Fibroblast of villous mesenchyme (primary cell): ENCODE results near the gene LCN1. TPM values are rescaled to one million over a fixed set of nuclear protein-coding genes. Genes with fewer than 3 reads are reported as not detected.

Experiments
- DNase-seq: peaks from one replicate; pipeline ENCODE4 v3.0.0-alpha.2; 2010; ENCODE audit warnings: low read depth
- H3K4me3 ChIP-seq: 2 replicates; pipeline ENCODE4 v1.5.1; 2011; ENCODE audit warnings: low read depth, mild to moderate bottlenecking, low read length
- CTCF ChIP-seq: IDR thresholded peaks from 2 replicates; pipeline ENCODE4 v1.5.1; 2012; ENCODE audit warnings: low read depth, mild to moderate bottlenecking, low read length; ENCODE audit not compliant: insufficient read depth
- total RNA-seq: library from RNA; depleted of rRNA; stranded (reverse); fragments of >200 nt; gene quantifications from 2 replicates; pipeline ENCODE4 v1.2.3, GENCODE V29; 2012

Gene LCN1
- total RNA-seq, 1 donor = not detected

- peak; percentile 29 for DNase-seq
- peak overlapping the region; percentile 44 for H3K4me3 ChIP-seq
- peak; percentile 26 for TF ChIP-seq CTCF
Measured at GRCh38 chr9:135478829-135479468, 42.3 kb upstream of the LCN1 start.

DNA sequence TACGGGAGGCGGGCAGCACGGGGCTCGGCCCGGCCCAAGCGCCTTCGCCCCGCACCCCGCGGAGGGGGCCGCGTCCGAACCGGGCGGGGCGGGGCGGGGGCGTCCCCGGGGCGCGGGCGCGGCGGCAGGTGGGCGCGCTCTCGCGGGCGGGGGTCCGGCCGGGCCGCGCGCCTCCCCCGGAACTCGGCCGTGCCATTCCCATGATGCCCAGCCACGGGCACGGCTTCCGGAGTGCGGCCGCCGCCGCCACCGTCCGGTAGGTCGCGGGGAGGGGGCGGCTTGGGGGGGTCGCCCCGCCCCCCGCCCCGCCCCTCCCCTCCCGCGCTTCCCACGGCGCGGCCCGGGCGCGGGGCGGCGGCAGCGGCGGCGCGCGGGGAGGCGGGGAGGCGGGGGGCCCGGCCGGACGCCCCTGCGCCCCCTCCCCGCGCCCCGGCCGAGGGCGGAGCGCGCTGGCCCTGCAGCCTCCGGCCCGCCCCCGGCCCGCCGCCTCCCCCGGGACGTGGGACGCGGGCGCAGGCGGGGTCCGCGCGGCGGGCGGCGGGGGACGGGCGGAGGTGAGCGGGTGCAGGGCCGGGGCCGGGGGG lies 41.7 kb upstream of the LCN1 start, which contains the start of gene PPP1R26:
PPP1R26 (plus strand) TSS at position 314 of the 584 bp plus-strand sequence. CDS start 4,729 bp downstream, outside the sequence.
- H3K4me3 ChIP-seq = peak within 1 kb of the TSS; percentile 85
- no peak for DNase-seq
- TF ChIP-seq CTCF = no peak

- TF ChIP-seq CTCF = no peak
- H3K4me3 ChIP-seq = peak overlapping the region; percentile 85
- DNase-seq = peak; percentile 41
Measured at GRCh38 chr9:135480071-135480939, 40.9 kb upstream of the LCN1 start.

- H3K4me3 ChIP-seq = peak overlapping the region; percentile 85
- no peak for TF ChIP-seq CTCF
- no peak for DNase-seq
Measured at GRCh38 chr9:135480940-135481310, 40.3 kb upstream of the LCN1 start.

GRCh38 chr9:135482015-135482754 lies 39.1 kb upstream of the LCN1 start:
- TF ChIP-seq CTCF = no peak
- no peak overlapping the region for H3K4me3 ChIP-seq
- no peak for DNase-seq

- TF ChIP-seq CTCF = no peak
- no peak for DNase-seq
- H3K4me3 ChIP-seq = no peak overlapping the region
Measured at GRCh38 chr9:135484460-135485277, 36.6 kb upstream of the LCN1 start.
